ENCODE results near the gene TRMT1. TPM values are rescaled to one million over a fixed set of nuclear protein-coding genes. Genes with fewer than 3 reads are reported as not detected.

Gene TRMT1
- total RNA-seq, 4 donors from 2014 or later: 31.7 to 47.9 (median 45.0) TPM

GRCh38 chr19:13062317-13062716, 54.2 kb downstream of the TRMT1 start:
- H3K36me3 ChIP-seq: no peaks in the 10 kb centered on the region
- H3K4me1 ChIP-seq: peaks cover 95 to 96% of the 10 kb centered on the region in 2 donors
- intact Hi-C loops (cut with DNase I; ENCODE audit: low total_unique reads): loop anchor here (5.0 kb wide), 2 partner anchors 35 to 60 kb away; no protein-coding TSS in a partner anchor
- H3K27me3 ChIP-seq: no peaks in the 10 kb centered on the region
- in situ Hi-C loops (cut with MboI; ENCODE audit: low sequenced_read_pairs in 4 of 4): no loop called here
- no peaks in the 10 kb centered on the region for H3K9me3 ChIP-seq
- TF ChIP-seq POLR2A (IDR thresholded peaks at IDR 0.05): no peak
- TF ChIP-seq CTCF (IDR thresholded peaks at IDR 0.05 in 4 of 5, conservative IDR thresholded peaks at IDR 0.05 in 1 of 5): no peak
- H3K27ac ChIP-seq: peak overlapping the region; percentile 92 to 100 (median 96)
- no peak overlapping the region for H3K4me3 ChIP-seq
- DNase-seq: no peak
- ATAC-seq: no peak

- Histone ChIP-seq H3K9me3 (no peaks in the 10 kb centered on the region), H3K4me1 (peaks cover 95 to 96% of the 10 kb centered on the region in 2 donors), H3K27ac (peak overlapping the region; percentile 92 to 100 (median 96)), H3K36me3 (no peaks in the 10 kb centered on the region), H3K27me3 (no peaks in the 10 kb centered on the region), H3K4me3 (peak overlapping the region; percentile 29 to 59 (median 54))
- intact Hi-C loops (cut with DNase I; ENCODE audit: low total_unique reads) (loop anchor here (1.0 to 5.0 kb wide), 4 partner anchors 25 to 78 kb away; no protein-coding TSS in a partner anchor), in situ Hi-C loops (cut with MboI; ENCODE audit: low sequenced_read_pairs in 4 of 4) (no loop called here)
- peak; percentile 50 to 53 for ATAC-seq
- peak; percentile 72 to 82 for DNase-seq
- TF ChIP-seq POLR2A (IDR thresholded peaks at IDR 0.05) (no peak), CTCF (IDR thresholded peaks at IDR 0.05 in 4 of 5, conservative IDR thresholded peaks at IDR 0.05 in 1 of 5) (peak; percentile 88 to 99 (median 96))
Measured at GRCh38 chr19:13060964-13061927, 55.3 kb downstream of the TRMT1 start.

- H3K4me3 ChIP-seq: peak overlapping the region; percentile 29 to 59 (median 54)
- H3K9me3 ChIP-seq: no peaks in the 10 kb centered on the region
- TF ChIP-seq POLR2A (IDR thresholded peaks at IDR 0.05) (no peak), CTCF (IDR thresholded peaks at IDR 0.05 in 4 of 5, conservative IDR thresholded peaks at IDR 0.05 in 1 of 5) (no peak)
- H3K4me1 ChIP-seq: peaks cover 95 to 96% of the 10 kb centered on the region in 2 donors
- ATAC-seq: no peak
- no peaks in the 10 kb centered on the region for H3K36me3 ChIP-seq
- H3K27ac ChIP-seq: peak overlapping the region; percentile 92 to 100 (median 96)
- in situ Hi-C loops (cut with MboI; ENCODE audit: low sequenced_read_pairs in 4 of 4): no loop called here
- no peaks in the 10 kb centered on the region for H3K27me3 ChIP-seq
- intact Hi-C loops (cut with DNase I; ENCODE audit: low total_unique reads): loop anchor here (5.0 kb wide), 2 partner anchors 33 to 58 kb away; no protein-coding TSS in a partner anchor
- no peak for DNase-seq
Measured at GRCh38 chr19:13060233-13060963, 56.1 kb downstream of the TRMT1 start.

GRCh38 chr19:13058951-13059660, 57.4 kb downstream of the TRMT1 start:
- DNase-seq: peak; percentile 55 to 64
- Histone ChIP-seq H3K4me1 (peaks cover 95 to 96% of the 10 kb centered on the region in 2 donors), H3K4me3 (no peak overlapping the region), H3K27ac (peak overlapping the region; percentile 92 to 100 (median 96)), H3K9me3 (no peaks in the 10 kb centered on the region), H3K27me3 (no peaks in the 10 kb centered on the region), H3K36me3 (no peaks in the 10 kb centered on the region)
- intact Hi-C loops (cut with DNase I; ENCODE audit: low total_unique reads): no loop called here
- TF ChIP-seq POLR2A (IDR thresholded peaks at IDR 0.05) (no peak), CTCF (IDR thresholded peaks at IDR 0.05 in 4 of 5, conservative IDR thresholded peaks at IDR 0.05 in 1 of 5) (no peak)
- in situ Hi-C loops (cut with MboI; ENCODE audit: low sequenced_read_pairs in 4 of 4): no loop called here
- ATAC-seq: peak; percentile 15 to 46
